Measurements from ENCODE around the gene LDLRAD4.

LDLRAD4 gene

GRCh38 chr18:13399511-13399910 is 181.0 kb downstream of the LDLRAD4 start:
- TF ChIP-seq, protein P1, sequence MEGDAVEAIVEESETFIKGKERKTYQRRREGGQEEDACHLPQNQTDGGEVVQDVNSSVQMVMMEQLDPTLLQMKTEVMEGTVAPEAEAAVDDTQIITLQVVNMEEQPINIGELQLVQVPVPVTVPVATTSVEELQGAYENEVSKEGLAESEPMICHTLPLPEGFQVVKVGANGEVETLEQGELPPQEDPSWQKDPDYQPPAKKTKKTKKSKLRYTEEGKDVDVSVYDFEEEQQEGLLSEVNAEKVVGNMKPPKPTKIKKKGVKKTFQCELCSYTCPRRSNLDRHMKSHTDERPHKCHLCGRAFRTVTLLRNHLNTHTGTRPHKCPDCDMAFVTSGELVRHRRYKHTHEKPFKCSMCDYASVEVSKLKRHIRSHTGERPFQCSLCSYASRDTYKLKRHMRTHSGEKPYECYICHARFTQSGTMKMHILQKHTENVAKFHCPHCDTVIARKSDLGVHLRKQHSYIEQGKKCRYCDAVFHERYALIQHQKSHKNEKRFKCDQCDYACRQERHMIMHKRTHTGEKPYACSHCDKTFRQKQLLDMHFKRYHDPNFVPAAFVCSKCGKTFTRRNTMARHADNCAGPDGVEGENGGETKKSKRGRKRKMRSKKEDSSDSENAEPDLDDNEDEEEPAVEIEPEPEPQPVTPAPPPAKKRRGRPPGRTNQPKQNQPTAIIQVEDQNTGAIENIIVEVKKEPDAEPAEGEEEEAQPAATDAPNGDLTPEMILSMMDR (IDR thresholded peaks at IDR 0.05; ENCODE audit: unreplicated experiment in 3 of 3) = no peak
- H3K4me3 Mint-ChIP-seq = no peak overlapping the region
- H3K27ac Mint-ChIP-seq = no peak overlapping the region

DNA sequence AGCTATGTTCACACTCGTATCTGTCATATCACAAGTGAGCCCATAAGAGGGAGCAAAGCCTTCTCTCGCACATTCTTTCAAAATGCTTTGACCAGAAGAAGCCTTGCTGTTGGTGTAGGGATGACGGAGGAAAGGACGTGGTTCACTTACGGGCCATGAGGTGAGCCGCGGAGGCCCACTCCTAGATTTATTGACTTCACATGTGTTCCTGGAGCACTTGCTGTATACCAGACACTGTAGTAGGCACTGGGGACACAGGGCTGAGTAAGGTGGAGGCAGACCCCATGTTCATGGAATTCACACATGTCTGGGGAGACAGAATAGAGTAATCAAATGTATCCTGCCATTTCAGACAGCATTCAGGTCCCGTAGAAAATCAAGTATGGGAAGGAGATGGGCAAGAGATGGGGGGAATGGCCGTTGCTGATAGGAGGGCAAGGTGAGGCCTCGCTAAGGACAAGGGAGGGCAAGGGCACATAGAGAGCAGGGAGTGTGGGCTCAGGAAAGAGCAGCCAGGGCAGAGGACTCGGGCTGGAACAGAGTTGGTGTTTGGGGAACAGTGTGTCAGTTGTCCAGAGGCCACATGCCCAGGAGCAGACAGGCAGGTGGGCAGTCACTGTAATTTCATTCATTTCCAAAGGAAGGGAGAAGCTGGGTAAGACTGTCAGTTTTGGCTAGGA is 182.2 kb downstream of the LDLRAD4 start:
- Mint-ChIP-seq H3K36me3 (ENCODE audit: low read depth) (no peaks in the 10 kb centered on the region), H3K4me3 (no peak overlapping the region), H3K9me3 (no peaks in the 10 kb centered on the region), H3K4me1 (peaks cover 8% of the 10 kb centered on the region), H3K27me3 (ENCODE audit: low read depth) (no peaks in the 10 kb centered on the region), H3K27ac (no peak overlapping the region)
- TF ChIP-seq, protein P1 (IDR thresholded peaks at IDR 0.05; ENCODE audit: unreplicated experiment in 3 of 3) = no peak

More at GRCh38 chr18:13399511-13399910, 181.0 kb downstream of the LDLRAD4 start:
- no peaks in the 10 kb centered on the region for H3K36me3 Mint-ChIP-seq (ENCODE audit: low read depth)
- no peaks in the 10 kb centered on the region for H3K9me3 Mint-ChIP-seq
- H3K27me3 Mint-ChIP-seq (ENCODE audit: low read depth) = no peaks in the 10 kb centered on the region
- peaks cover 13% of the 10 kb centered on the region for H3K4me1 Mint-ChIP-seq

DNA sequence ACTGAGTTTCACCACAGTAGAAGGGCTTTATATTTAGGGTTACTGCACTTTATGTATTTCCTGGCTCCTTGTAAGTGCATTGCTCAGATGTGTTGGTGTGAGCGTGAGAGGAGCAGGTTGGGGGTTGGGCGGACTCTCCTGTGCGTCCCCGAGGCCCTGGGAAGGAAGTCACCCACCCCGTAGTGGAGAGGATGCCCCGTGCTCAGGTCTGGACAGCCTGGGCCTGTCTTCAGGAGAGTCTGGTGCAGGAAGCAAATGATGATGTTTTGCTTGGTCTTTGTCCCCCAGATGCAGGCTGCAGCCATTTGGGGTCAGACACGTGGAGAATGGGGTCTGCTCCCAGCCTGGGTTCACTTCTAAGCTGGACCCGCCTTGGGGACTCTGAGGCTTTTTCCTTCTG is 182.8 kb downstream of the LDLRAD4 start:
- no peak overlapping the region for H3K4me3 Mint-ChIP-seq
- no peaks in the 10 kb centered on the region for H3K9me3 Mint-ChIP-seq
- peaks cover 8% of the 10 kb centered on the region for H3K4me1 Mint-ChIP-seq
- H3K27ac Mint-ChIP-seq = no peak overlapping the region
- H3K27me3 Mint-ChIP-seq (ENCODE audit: low read depth) = no peaks in the 10 kb centered on the region
- TF ChIP-seq, protein P1 (IDR thresholded peaks at IDR 0.05; ENCODE audit: unreplicated experiment in 3 of 3) = no peak
- no peaks in the 10 kb centered on the region for H3K36me3 Mint-ChIP-seq (ENCODE audit: low read depth)

DNA sequence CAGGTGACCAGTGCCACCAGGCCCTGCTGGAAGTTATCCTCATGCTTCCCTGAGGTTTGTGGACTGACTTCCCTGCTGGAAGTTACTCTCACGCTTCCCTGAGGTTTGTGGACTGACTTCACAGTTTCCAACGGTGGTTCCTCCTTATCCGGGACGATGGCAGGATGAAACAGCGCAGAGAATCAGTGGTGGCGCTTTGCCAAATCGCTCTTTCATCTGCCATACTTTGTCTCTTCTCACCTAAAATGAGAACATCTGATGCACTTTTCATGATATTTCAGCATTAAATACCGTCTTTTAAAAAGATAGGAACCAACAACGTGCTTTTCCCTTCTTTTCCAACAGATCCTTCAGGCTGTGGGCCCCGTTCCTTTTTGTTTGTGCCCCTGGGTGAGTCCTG is 183.3 kb downstream of the LDLRAD4 start:
- H3K27me3 Mint-ChIP-seq (ENCODE audit: low read depth) = no peaks in the 10 kb centered on the region
- no peaks in the 10 kb centered on the region for H3K36me3 Mint-ChIP-seq (ENCODE audit: low read depth)
- peaks cover 8% of the 10 kb centered on the region for H3K4me1 Mint-ChIP-seq
- no peak overlapping the region for H3K4me3 Mint-ChIP-seq
- TF ChIP-seq, protein P1 (IDR thresholded peaks at IDR 0.05; ENCODE audit: unreplicated experiment in 3 of 3) = no peak
- no peak overlapping the region for H3K27ac Mint-ChIP-seq
- no peaks in the 10 kb centered on the region for H3K9me3 Mint-ChIP-seq

GRCh38 chr18:13403786-13404549 is 185.4 kb downstream of the LDLRAD4 start:
- no peak overlapping the region for H3K4me3 Mint-ChIP-seq
- TF ChIP-seq, protein P1 (IDR thresholded peaks at IDR 0.05; ENCODE audit: unreplicated experiment in 3 of 3) = no peak
- H3K4me1 Mint-ChIP-seq = peaks cover 8% of the 10 kb centered on the region
- H3K9me3 Mint-ChIP-seq = no peaks in the 10 kb centered on the region
- no peak overlapping the region for H3K27ac Mint-ChIP-seq
- H3K36me3 Mint-ChIP-seq (ENCODE audit: low read depth) = no peaks in the 10 kb centered on the region
- no peaks in the 10 kb centered on the region for H3K27me3 Mint-ChIP-seq (ENCODE audit: low read depth)

All from nephron (organoid).